HepG2 (cell line): ENCODE data around the gene OGFR. TPM values are rescaled to one million over a fixed set of nuclear protein-coding genes. Genes with fewer than 3 reads are reported as not detected.

Experiments used
- ATM ChIP-seq: fragments of 450-650 bp; IDR thresholded peaks from 2 replicates; pipeline ENCODE4 v1.7.1; 2017; ENCODE audit warnings: mild to moderate bottlenecking, borderline replicate concordance
- CHD2 ChIP-seq: IDR thresholded peaks from 2 replicates; pipeline ENCODE4 v1.6.1; 2011; ENCODE audit warnings: low read depth, low read length, improper control_type of control experiment
- FOSL1 ChIP-seq: sonication (generic); formaldehyde crosslinking; IDR thresholded peaks from 2 replicates; pipeline ENCODE4 v1.9.0; 2021; ENCODE audit warnings: missing genetic modification reagents, borderline replicate concordance
- FOXK2 ChIP-seq: fragments of 450-650 bp; IDR thresholded peaks from 2 replicates; pipeline ENCODE4 v1.6.1; 2016
- IKZF1 ChIP-seq: fragments of 450-650 bp; IDR thresholded peaks from 2 replicates; pipeline ENCODE4 v1.7.1; 2016
- NR2C2 ChIP-seq: sonication (generic); formaldehyde crosslinking; IDR thresholded peaks from 2 replicates; pipeline ENCODE4 v1.4.0; 2020; ENCODE audit warnings: missing genetic modification reagents, mild to moderate bottlenecking, moderate library complexity, borderline replicate concordance
- RAD21 ChIP-seq: fragments of 450-650 bp; formaldehyde crosslinking; IDR thresholded peaks from 2 replicates; pipeline ENCODE4 v1.5.0; 2020; ENCODE audit warnings: mild to moderate bottlenecking
- SAP130 ChIP-seq: IDR thresholded peaks from 2 replicates; pipeline ENCODE4 v1.6.1; 2016; ENCODE audit warnings: low read depth
- SYNCRIP ChIP-seq: fragments of 200-400 bp; formaldehyde crosslinking; IDR thresholded peaks from 2 replicates; pipeline ENCODE4 v1.6.1; 2018; ENCODE audit warnings: mild to moderate bottlenecking, low read depth, low read length; ENCODE audit not compliant: insufficient read depth
- ZBTB1 ChIP-seq: sonication (generic); formaldehyde crosslinking; IDR thresholded peaks from 2 replicates; pipeline ENCODE4 v1.4.0; 2020; ENCODE audit warnings: missing genetic modification reagents, borderline replicate concordance
- ZBTB42 ChIP-seq: sonication (generic); formaldehyde crosslinking; IDR thresholded peaks from 2 replicates; pipeline ENCODE4 v1.5.0; 2020; ENCODE audit warnings: mild to moderate bottlenecking, missing genetic modification reagents
- ZFP37 ChIP-seq: sonication (generic); formaldehyde crosslinking; IDR thresholded peaks from 2 replicates; pipeline ENCODE4 v1.4.0; 2020; ENCODE audit warnings: missing genetic modification reagents, borderline replicate concordance
- ZNF124 ChIP-seq: sonication (generic); formaldehyde crosslinking; IDR thresholded peaks from 2 replicates; pipeline ENCODE4 v1.4.0; 2020; ENCODE audit warnings: missing genetic modification reagents
- ZNF44 ChIP-seq: sonication (generic); formaldehyde crosslinking; IDR thresholded peaks from 2 replicates; pipeline ENCODE4 v1.5.1; 2020; ENCODE audit warnings: mild to moderate bottlenecking, missing genetic modification reagents
- ZNF543 ChIP-seq: sonication (generic); formaldehyde crosslinking; IDR thresholded peaks from 2 replicates; pipeline ENCODE4 v1.4.0; 2020; ENCODE audit warnings: mild to moderate bottlenecking, missing genetic modification reagents
- ZNF670 ChIP-seq: sonication (generic); formaldehyde crosslinking; IDR thresholded peaks from 2 replicates; pipeline ENCODE4 v1.8.0; 2022; ENCODE audit warnings: mild to moderate bottlenecking, missing genetic modification reagents, borderline replicate concordance
- ZNF781 ChIP-seq: sonication (generic); formaldehyde crosslinking; IDR thresholded peaks from 2 replicates; pipeline ENCODE4 v1.5.1; 2020; ENCODE audit warnings: borderline replicate concordance, mild to moderate bottlenecking, missing genetic modification reagents; ENCODE audit errors: not compliant biosample characterization
- polyA plus RNA-seq, 8 experiments: library from polyadenylated mRNA; depleted of rRNA in 3 of 8; stranded (reverse) in 7 of 8; unstranded in 1 of 8; fragments of >200 nt; fragmentation: Illumina TruSeq in 4 of 8; extraction: Trizol in 4 of 8; gene quantifications; 2 replicates each; pipeline versions ENCODE4 v1.2.1 to v1.2.3, GENCODE V29; 2011 to 2016; ENCODE audit warnings: low read depth in 4 of 8, missing spikeins in 1 of 8, mixed read lengths in 1 of 8; ENCODE audit not compliant: insufficient read depth in 1 of 8
- total RNA-seq, 5 experiments: library from RNA; depleted of rRNA; stranded (reverse); fragments of >200 nt; fragmentation: Illumina TruSeq; extraction: Trizol; gene quantifications; 2 replicates each; pipeline ENCODE4 v1.2.3, GENCODE V29; 2016; ENCODE audit warnings: low read depth in 1 of 5
- TF ChIP-seq, protein P1 (sequence below): IDR thresholded peaks from 2 replicates; pipeline ENCODE4 v1.6.1; 2012; ENCODE audit warnings: low read depth, low read length, improper control_type of control experiment
- TF ChIP-seq, protein P2 (sequence below): IDR thresholded peaks from 2 replicates; pipeline ENCODE4 v1.6.1; 2016; ENCODE audit warnings: missing compliant biosample characterization, missing genetic modification reagents, borderline replicate concordance
- TF ChIP-seq, protein P3 (sequence below): sonication (generic); formaldehyde crosslinking; conservative IDR thresholded peaks from 2 replicates; pipeline ENCODE4 v1.8.1; 2023; ENCODE audit warnings: missing genetic modification reagents
- TF ChIP-seq, protein P4 (sequence below): sonication (generic); formaldehyde crosslinking; IDR thresholded peaks from 2 replicates; pipeline ENCODE4 v1.4.0; 2020; ENCODE audit warnings: missing genetic modification reagents
- TF ChIP-seq, protein P5 (sequence below): sonication (generic); formaldehyde crosslinking; conservative IDR thresholded peaks from 2 replicates; pipeline ENCODE4 v1.8.0; 2022; ENCODE audit warnings: mild to moderate bottlenecking, moderate library complexity, missing genetic modification reagents

Gene OGFR
- total and polyA plus RNA-seq, 2 of the 13 experiments (the other 11 are each of a cell fraction or from before 2014, with no cell fraction given) = 47.7 to 81.8 TPM

DNA sequence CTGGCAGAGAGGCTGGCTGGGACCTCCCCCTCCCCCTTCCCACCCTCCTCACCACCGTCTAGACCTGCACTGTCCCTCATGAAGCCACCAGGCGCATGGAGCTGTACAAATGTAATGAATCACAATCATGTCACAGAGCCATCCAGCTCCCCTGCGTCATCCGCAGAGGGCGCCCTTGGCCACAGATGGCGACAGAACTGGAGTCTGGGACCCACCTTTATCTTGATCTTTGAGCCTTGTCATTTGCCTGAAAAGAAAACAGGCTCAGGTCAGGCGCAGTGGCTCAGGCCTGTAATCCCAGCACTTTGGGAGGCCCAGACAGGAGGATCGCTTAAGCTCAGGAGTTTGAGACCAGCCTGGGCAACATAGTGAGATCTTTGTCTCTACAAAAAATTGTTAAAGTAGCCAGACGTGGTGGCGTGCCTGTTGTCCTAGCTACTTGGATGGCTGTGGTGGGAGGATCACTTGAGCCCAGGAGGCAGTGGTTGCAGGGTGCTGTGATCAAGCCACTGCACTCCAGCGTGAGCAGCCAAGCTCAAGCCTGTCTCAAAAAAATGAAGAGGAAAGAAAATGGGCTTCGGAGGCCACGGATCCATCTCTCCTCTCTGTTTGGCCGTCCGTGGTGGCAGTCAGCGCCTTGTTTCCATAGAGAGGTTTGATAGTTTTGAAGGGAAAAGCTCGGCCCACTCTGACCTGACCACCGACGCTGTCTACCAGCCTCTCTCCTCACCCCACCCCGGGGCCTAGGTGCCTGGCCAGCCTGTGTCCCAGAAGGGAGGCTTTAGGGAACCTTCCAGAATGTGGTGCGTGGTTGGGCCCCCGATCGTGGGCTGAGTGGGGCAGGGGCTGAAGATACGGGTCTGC is 18.4 kb downstream of the OGFR start (continued):
- TF ChIP-seq, protein P1, sequence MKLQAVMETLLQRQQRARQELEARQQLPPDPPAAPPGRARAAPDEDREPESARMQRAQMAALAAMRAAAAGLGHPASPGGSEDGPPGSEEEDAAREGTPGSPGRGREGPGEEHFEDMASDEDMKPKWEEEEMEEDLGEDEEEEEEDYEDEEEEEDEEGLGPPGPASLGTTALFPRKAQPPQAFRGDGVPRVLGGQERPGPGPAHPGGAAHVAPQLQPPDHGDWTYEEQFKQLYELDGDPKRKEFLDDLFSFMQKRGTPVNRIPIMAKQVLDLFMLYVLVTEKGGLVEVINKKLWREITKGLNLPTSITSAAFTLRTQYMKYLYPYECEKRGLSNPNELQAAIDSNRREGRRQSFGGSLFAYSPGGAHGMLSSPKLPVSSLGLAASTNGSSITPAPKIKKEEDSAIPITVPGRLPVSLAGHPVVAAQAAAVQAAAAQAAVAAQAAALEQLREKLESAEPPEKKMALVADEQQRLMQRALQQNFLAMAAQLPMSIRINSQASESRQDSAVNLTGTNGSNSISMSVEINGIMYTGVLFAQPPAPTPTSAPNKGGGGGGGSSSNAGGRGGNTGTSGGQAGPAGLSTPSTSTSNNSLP = peak; percentile 100
- TF ChIP-seq ZNF781 (CRISPR knock-in tag) (peak; percentile 17), ZNF670 (CRISPR knock-in tag) (0 out of 2 replicates have a peak, but pooled peaks have one; percentile 62), IKZF1 (no peak), SAP130 (CRISPR knock-in tag) (peak; percentile 97), ZNF124 (CRISPR knock-in tag) (peak; percentile 90; the same call in 1 of the 2 replicates), FOSL1 (CRISPR knock-in tag) (no peak), ZBTB42 (no peak), SYNCRIP (no peak), ZFP37 (CRISPR knock-in tag) (peak; percentile 41; the same call in 1 of the 2 replicates), ZNF44 (CRISPR knock-in tag) (no peak), CHD2 (no peak), RAD21 (CRISPR knock-in tag) (peak; percentile 98), ZNF543 (CRISPR knock-in tag) (0 out of 2 replicates have a peak, but pooled peaks have one; percentile 39), ZBTB1 (CRISPR knock-in tag) (peak; percentile 50; the same call in 1 of the 2 replicates), FOXK2 (peak; percentile 77; the same call in 1 of the 2 replicates), NR2C2 (CRISPR knock-in tag) (peak; percentile 62; the same call in 1 of the 2 replicates), ATM (no peak)
- TF ChIP-seq, protein P2, sequence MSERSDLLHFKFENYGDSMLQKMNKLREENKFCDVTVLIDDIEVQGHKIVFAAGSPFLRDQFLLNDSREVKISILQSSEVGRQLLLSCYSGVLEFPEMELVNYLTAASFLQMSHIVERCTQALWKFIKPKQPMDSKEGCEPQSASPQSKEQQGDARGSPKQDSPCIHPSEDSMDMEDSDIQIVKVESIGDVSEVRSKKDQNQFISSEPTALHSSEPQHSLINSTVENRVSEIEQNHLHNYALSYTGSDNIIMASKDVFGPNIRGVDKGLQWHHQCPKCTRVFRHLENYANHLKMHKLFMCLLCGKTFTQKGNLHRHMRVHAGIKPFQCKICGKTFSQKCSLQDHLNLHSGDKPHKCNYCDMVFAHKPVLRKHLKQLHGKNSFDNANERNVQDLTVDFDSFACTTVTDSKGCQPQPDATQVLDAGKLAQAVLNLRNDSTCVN (CRISPR knock-in tag) = peak; percentile 59; the same call in 1 of the 2 replicates
- TF ChIP-seq, protein P3, sequence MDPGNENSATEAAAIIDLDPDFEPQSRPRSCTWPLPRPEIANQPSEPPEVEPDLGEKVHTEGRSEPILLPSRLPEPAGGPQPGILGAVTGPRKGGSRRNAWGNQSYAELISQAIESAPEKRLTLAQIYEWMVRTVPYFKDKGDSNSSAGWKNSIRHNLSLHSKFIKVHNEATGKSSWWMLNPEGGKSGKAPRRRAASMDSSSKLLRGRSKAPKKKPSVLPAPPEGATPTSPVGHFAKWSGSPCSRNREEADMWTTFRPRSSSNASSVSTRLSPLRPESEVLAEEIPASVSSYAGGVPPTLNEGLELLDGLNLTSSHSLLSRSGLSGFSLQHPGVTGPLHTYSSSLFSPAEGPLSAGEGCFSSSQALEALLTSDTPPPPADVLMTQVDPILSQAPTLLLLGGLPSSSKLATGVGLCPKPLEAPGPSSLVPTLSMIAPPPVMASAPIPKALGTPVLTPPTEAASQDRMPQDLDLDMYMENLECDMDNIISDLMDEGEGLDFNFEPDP (CRISPR knock-in tag) = no peak
- TF ChIP-seq, protein P4, sequence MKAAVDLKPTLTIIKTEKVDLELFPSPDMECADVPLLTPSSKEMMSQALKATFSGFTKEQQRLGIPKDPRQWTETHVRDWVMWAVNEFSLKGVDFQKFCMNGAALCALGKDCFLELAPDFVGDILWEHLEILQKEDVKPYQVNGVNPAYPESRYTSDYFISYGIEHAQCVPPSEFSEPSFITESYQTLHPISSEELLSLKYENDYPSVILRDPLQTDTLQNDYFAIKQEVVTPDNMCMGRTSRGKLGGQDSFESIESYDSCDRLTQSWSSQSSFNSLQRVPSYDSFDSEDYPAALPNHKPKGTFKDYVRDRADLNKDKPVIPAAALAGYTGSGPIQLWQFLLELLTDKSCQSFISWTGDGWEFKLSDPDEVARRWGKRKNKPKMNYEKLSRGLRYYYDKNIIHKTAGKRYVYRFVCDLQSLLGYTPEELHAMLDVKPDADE = no peak
- TF ChIP-seq, protein P5, sequence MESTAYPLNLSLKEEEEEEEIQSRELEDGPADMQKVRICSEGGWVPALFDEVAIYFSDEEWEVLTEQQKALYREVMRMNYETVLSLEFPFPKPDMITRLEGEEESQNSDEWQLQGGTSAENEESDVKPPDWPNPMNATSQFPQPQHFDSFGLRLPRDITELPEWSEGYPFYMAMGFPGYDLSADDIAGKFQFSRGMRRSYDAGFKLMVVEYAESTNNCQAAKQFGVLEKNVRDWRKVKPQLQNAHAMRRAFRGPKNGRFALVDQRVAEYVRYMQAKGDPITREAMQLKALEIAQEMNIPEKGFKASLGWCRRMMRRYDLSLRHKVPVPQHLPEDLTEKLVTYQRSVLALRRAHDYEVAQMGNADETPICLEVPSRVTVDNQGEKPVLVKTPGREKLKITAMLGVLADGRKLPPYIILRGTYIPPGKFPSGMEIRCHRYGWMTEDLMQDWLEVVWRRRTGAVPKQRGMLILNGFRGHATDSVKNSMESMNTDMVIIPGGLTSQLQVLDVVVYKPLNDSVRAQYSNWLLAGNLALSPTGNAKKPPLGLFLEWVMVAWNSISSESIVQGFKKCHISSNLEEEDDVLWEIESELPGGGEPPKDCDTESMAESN (CRISPR knock-in tag) = peak; percentile 90
